Stomach smooth muscle (tissue), 2 donors: Measurements from ENCODE around the gene DVL1.

Experiments used
- H3K27ac ChIP-seq: one replicate; pipeline ENCODE4 v1.7.0; 2013; ENCODE audit warnings: mild to moderate bottlenecking, low read length, inconsistent platforms
- H3K27me3 ChIP-seq, 2 donors: one replicate each; pipeline ENCODE4 v1.7.0; 2013; ENCODE audit warnings: low read length in 2 of 2; ENCODE audit not compliant: insufficient read depth in 2 of 2, control insufficient read depth in 1 of 2
- H3K36me3 ChIP-seq, 2 donors: one replicate each; pipeline ENCODE4 v1.7.0; 2013; ENCODE audit warnings: low read length in 2 of 2; ENCODE audit not compliant: control insufficient read depth in 2 of 2, insufficient read depth in 2 of 2
- H3K4me1 ChIP-seq: one replicate; pipeline ENCODE4 v1.7.0; 2013; ENCODE audit warnings: low read length; ENCODE audit not compliant: control insufficient read depth, insufficient read depth
- H3K4me3 ChIP-seq, 2 donors: one replicate each; pipeline ENCODE4 v1.7.0; 2013; ENCODE audit warnings: low read length in 2 of 2
- H3K9ac ChIP-seq, 2 donors: one replicate each; pipeline ENCODE4 v1.7.0; 2013; ENCODE audit warnings: low read length in 2 of 2, mild to moderate bottlenecking in 1 of 2
- H3K9me3 ChIP-seq, 2 donors: one replicate each; pipeline ENCODE4 v1.7.0; 2013; ENCODE audit warnings: low read length in 2 of 2; ENCODE audit not compliant: control insufficient read depth in 2 of 2
- donor health status: healthy.
- donor health status: Pancreatic carcinoma.

The DVL1 gene

DNA sequence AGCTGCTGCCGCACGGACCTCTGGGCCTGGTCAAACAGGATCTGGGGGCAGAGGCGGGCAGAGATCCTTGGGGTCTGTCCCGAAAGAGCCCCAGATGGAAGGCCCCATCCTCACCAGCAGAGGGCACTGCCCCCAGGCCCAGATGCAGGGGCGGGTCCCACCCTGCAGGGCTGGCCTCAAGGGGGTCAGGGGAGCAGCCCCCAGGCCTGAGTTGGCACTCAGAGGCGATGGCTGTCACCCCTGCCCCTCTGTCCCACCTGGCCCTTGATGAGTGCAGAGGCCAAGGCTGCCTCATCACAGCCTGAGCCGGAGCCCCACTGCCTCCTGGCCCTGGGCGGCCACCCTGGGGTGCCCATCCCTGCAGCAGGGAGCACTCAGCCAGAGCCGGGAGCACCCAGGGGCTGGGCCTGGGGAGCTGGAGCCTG lies 47.2 kb downstream of the DVL1 start:
- peaks cover 41% of the 10 kb centered on the region for H3K4me1 ChIP-seq
- no peak overlapping the region for H3K4me3 ChIP-seq
- H3K27ac ChIP-seq: no peak overlapping the region
- no peaks in the 10 kb centered on the region for H3K9me3 ChIP-seq
- H3K36me3 ChIP-seq: no peaks in the 10 kb centered on the region
- H3K27me3 ChIP-seq: no peaks in the 10 kb centered on the region
- no peak overlapping the region for H3K9ac ChIP-seq

GRCh38 chr1:1300352-1300739 lies 48.9 kb downstream of the DVL1 start:
- H3K4me1 ChIP-seq: peaks cover 24% of the 10 kb centered on the region
- peaks cover 5% of the 10 kb centered on the region in 2 donors for H3K36me3 ChIP-seq
- no peak overlapping the region for H3K4me3 ChIP-seq
- no peaks in the 10 kb centered on the region for H3K27me3 ChIP-seq
- H3K27ac ChIP-seq: no peak overlapping the region
- no peaks in the 10 kb centered on the region for H3K9me3 ChIP-seq
- H3K9ac ChIP-seq: no peak overlapping the region

DNA sequence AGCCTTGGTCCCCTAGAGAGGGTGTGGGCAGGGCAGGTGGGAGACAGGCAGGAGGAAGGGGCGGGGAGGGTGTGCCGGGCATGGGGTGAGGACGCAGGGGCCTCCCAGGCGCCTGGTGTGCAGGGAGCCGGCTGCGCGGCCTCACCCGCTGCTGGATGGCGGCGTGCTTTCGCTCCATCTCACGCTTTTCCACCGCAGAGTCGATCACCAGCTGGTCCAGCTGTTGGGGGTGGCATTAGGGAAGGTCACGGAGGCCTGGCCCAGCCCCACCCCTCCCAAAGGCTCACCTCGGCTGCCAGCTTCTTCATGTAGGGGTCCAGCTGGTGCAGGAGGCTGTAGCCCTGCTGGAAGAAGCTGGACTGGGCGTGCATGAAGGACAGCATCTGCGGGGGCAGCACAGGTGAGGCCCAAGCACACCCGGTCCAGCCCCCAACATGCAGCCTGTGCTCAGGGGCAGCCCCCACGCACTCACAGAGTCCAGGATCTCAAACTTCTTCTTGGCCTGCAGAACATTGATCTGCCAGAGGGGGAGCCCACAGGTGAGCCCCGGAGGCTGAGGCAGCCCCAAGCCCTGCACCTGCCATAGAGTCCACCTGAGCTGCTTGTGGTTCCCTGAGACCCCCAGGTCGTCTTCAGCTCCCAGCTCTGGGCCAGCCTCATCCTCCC lies 49.4 kb downstream of the DVL1 start:
- Histone ChIP-seq H3K27ac (no peak overlapping the region), H3K27me3 (no peaks in the 10 kb centered on the region), H3K9ac (no peak overlapping the region), H3K4me3 (no peak overlapping the region), H3K36me3 (peaks cover 6 to 7% of the 10 kb centered on the region in 2 donors), H3K9me3 (no peaks in the 10 kb centered on the region), H3K4me1 (peaks cover 19% of the 10 kb centered on the region)

DNA sequence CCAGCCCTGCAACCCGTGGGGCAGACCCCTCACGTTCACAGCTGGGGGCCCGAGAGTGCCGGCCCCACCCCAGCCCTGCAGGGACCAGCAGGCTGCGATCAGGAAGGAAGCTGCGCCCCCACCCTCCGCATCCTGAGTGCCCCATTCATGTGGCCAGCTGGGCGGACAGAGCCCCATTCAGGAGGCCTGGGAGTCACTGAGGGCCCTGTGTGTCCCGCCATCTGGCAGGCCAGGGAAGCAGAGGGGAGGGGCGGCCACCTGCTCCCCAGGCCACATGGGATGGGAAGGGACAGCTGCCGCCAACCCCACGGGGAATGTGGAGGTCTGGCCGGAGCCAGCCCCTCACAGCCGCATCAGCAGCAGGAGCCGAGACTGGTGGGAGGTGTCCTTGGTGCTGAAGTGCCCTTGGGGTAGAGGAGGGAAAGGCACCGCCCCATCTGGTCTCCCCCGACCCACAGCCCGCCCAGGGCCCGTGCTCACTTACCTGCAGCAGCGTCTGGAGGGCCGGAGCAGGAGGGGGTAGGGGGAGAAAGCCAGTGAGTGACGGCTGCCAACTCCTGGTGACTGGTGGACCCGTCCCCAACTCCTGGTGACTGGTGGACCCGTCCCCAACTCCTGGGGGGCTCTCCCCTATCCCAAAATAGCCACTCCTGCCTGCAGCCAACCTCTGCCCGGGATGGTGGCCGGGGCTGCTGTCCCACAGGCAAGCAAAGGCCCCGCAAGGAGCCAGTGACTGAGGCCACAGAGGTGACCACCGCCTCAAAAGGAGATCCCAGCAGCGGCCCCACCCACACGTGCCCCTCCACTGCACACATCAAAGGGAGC lies 50.1 kb downstream of the DVL1 start:
- no peak overlapping the region for H3K9ac ChIP-seq
- H3K27ac ChIP-seq: no peak overlapping the region
- peaks cover 12% of the 10 kb centered on the region for H3K4me1 ChIP-seq
- H3K36me3 ChIP-seq: peaks cover 6 to 7% of the 10 kb centered on the region in 2 donors
- H3K4me3 ChIP-seq: no peak overlapping the region
- no peaks in the 10 kb centered on the region for H3K9me3 ChIP-seq
- H3K27me3 ChIP-seq: no peaks in the 10 kb centered on the region

- H3K27me3 ChIP-seq: no peaks in the 10 kb centered on the region
- no peak overlapping the region for H3K27ac ChIP-seq
- no peak overlapping the region for H3K4me3 ChIP-seq
- no peaks in the 10 kb centered on the region for H3K9me3 ChIP-seq
- peaks cover 6 to 7% of the 10 kb centered on the region in 2 donors for H3K36me3 ChIP-seq
- peaks cover 3% of the 10 kb centered on the region for H3K4me1 ChIP-seq
- H3K9ac ChIP-seq: no peak overlapping the region
Observed at GRCh38 chr1:1297802-1298424, 51.3 kb downstream of the DVL1 start.

DNA sequence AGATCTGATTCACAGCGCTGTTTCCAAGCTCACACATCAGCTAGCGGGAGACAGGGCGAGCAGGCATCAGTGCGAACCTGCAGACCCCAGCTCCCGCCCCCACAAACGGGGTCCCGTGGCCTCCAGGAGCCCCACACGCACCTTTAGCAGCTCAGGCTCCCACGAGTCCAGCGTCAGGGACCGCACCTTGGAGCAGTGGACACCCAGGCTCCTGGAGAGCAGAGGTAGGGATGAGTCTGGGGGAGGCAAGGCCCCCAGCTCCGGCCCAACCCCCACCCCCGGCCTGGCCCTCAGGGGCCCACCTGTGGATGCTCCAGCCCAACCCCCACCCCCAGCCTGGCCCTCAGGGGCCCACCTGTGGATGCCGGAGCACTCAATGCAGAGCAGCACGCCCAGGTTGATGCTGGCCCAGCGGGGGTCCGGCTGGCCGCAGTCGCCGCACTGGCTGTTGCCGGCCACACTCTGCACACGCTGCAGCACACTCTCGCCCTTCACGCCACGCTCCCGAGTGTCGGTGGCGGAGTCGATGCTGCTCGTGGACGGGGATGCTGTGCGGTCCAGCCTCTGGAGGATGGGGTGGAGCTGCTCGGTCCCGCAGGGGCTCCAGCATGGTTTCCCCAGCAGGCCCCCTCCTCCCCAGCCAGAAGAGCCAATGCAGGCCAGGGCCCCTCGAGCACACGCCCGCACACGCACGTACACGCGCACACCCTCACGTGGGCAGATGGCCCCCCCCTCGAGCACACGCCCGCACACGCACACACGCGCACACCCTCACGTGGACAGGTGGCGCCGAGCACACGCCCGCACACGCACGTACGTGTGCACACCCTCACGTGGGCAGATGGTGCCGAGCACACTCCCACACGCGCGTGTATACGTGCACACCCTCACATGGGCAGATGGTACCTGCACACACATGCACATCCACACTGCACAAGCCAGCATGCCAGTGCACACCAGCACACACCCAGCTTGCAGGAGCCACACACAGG lies 52.9 kb downstream of the DVL1 start:
- Histone ChIP-seq H3K27ac (no peak overlapping the region), H3K9me3 (no peaks in the 10 kb centered on the region), H3K9ac (no peak overlapping the region), H3K36me3 (peaks cover 6 to 7% of the 10 kb centered on the region in 2 donors), H3K4me3 (no peak overlapping the region), H3K4me1 (peaks cover 10% of the 10 kb centered on the region), H3K27me3 (no peaks in the 10 kb centered on the region)

- H3K4me1 ChIP-seq: peaks cover 13% of the 10 kb centered on the region
- no peak overlapping the region for H3K27ac ChIP-seq
- H3K36me3 ChIP-seq: peaks cover 6 to 7% of the 10 kb centered on the region in 2 donors
- no peak overlapping the region for H3K9ac ChIP-seq
- no peaks in the 10 kb centered on the region for H3K9me3 ChIP-seq
- H3K27me3 ChIP-seq: no peaks in the 10 kb centered on the region
- no peak overlapping the region for H3K4me3 ChIP-seq
Observed at GRCh38 chr1:1295154-1295923, 53.9 kb downstream of the DVL1 start.

DNA sequence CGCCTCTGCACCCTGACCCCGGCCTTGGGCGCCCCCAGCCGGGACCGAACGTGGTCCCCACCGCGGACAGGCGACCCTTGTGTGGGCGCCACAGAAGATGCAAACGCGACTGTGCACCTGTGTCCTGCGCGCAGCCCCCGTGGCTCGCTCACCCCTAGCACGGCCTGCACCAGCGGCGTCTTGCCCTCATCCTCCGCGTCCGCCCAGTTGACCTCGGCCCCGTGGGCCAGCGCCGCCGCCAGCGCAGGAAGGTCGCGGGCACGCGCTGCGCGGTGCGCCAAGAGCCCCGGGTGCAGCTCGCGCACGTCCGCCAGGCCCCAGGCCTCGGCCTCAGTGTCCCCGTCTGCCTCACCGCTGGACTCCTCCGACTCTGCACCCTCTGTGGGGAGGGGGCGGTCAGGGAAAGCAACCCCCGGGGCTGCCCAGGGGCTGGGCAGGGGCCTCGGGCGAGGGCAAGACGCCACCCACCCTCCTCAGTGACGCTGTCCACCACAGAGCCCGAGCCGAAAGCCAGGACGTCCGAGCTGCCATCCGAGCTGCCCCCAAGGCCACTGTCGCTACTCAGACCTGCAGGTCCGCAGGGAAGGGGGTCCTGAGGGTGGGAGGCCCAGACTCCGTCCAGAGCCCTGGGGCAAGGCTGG lies 54.8 kb downstream of the DVL1 start:
- Histone ChIP-seq H3K9ac (no peak overlapping the region), H3K4me3 (no peak overlapping the region), H3K4me1 (peaks cover 13% of the 10 kb centered on the region), H3K36me3 (peaks cover 6 to 7% of the 10 kb centered on the region in 2 donors), H3K9me3 (no peaks in the 10 kb centered on the region), H3K27me3 (no peaks in the 10 kb centered on the region), H3K27ac (no peak overlapping the region)
